Measurements from ENCODE around the gene KCTD17.

Gene KCTD17, protein sequence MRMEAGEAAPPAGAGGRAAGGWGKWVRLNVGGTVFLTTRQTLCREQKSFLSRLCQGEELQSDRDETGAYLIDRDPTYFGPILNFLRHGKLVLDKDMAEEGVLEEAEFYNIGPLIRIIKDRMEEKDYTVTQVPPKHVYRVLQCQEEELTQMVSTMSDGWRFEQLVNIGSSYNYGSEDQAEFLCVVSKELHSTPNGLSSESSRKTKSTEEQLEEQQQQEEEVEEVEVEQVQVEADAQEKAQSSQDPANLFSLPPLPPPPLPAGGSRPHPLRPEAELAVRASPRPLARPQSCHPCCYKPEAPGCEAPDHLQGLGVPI

DNA sequence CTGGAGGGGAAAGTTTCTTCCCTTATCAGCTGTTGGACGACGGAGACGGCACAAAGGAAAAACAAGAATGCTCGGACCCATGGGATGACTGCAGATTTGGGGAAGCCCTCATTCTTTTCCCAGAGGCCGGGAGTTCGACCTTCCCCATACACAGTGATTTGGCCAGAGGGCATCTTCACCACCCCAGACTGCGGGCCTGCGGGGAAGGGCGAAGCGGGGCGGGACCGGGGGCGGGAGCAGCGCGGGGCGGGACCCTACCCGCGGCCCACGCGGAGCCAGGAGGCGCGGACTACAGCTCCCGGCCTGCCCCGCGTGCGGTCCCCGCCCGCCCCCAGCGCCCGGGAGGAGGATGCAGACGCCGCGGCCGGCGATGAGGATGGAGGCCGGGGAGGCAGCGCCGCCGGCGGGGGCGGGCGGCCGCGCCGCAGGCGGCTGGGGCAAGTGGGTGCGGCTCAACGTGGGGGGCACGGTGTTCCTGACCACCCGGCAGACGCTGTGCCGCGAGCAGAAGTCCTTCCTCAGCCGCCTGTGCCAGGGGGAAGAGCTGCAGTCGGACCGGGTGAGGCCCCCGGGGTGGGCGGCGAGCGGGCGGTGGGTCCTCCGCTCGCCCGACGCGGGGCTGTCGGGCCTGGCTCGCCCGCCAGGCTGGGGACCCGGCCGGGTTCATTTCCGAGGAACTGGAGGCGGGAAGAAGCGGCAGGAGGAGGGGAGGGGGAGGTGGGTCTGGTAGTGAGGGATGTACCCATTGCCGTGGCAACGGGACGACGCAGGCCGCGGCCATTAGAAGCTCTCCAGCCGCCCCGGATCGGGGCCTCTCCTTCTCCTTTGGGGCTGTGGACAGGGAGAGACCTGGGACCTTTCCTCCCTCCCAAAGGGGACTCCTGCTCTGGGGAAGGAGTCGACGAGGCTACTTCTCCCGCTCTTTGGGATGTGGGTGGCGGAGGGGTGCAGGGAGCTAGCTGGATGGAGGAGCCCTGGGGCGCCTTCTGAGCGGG, at the start of gene KCTD17:
KCTD17 (plus strand) TSS at position 352 of the 995 bp plus-strand sequence; CDS start at position 371, 19 bp downstream.
- DNase-seq, result peak; percentile 60

DNA sequence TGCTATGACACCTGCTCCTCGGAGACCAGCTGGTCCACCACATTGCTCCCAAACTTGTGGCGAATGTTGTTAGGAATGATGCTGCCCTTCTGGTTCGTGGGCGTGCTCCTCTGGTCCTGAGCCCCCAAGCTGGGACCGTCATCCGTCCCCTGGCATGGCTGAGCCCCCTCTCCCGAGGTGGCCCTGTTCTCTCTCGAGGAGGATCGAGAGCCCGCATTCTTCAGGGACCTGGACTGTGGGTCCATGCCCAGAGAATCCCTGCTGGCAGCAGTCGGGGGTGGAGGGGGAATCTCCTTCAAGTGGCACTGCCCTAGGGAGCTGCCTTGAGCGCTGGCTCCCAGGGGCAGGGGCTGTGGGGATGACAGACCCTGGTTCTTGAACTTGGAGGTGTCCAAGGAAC, 49.7 kb upstream of the KCTD17 start:
- no peak for DNase-seq

DNA sequence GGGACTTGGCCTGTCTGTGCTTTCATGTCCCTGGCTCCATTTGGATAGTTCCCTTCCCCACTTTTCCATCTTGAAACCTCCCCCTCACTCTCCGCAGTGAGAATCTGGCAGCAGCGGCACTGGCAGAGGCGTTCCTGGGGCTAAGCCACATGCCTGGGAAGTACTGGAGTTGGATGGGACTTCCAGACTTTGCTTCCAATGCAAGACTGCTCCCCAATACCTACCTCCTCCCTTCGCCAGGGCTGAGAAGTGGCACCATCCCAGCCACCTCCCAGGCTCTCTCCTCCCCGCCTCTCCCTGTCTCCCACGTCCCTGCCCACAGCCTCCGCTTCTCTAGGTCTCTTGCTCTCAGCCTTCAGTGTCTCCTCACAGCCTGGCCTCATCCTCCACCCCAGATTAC, 48.9 kb upstream of the KCTD17 start:
- no peak for DNase-seq

DNA sequence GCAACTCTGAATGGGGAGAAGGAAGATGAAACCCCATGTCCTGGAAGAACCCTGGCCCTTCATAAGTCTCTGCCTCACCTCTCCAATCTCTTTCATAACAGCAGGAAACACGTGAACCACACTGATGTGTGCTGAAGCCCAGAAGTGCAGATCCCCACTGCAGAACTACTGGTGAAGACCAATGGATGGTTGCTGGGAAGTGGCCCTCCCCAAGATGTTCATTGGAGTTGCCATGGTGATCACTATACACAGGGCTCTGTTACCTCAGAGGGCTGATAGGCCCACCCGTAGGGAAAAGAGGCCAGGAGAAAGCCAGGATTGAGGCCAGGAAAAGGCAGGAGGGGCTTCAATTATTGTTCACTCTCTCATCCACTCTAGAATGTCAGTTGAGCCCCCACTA, 43.9 kb upstream of the KCTD17 start:
- DNase-seq, result no peak

DNA sequence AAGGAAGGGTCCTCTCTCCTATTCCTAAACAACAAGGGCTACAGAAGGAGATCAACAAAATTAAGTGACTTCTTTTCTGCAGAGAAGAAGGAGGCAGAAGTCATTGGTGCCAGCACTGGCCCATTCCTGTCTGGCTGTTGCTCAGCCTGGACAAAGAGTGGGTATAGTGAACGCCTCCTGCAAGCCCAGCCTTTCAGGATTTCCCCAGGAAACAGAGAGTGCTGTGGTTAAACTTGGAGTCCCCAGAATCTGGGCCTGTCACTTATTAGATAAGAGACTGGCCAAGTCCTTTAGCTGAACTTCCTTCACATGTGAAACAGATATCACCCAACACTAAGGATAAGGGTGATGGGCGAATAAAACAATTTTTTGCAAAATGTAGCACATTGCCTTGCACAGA, 43.2 kb upstream of the KCTD17 start:
- DNase-seq, result no peak

DNA sequence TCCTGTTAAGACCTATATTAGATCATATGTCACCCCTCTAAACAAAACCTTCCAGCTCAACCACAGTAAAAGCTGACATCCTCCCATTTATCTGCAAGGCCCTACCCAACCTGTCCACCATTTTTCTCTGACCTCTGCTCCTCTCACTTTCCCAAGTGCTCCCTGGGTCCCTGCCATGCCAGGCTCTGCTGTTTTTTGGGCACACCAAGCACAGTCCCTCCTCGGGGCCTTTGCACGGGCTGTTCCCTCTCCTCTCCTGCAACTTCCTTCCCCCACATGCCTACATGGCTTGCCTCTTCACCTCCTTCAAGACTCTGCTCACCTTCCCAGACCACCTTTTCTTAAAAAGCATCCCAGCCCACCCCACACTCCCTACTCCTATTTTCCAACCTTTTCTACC, 42.1 kb upstream of the KCTD17 start:
- DNase-seq, result no peak

DNA sequence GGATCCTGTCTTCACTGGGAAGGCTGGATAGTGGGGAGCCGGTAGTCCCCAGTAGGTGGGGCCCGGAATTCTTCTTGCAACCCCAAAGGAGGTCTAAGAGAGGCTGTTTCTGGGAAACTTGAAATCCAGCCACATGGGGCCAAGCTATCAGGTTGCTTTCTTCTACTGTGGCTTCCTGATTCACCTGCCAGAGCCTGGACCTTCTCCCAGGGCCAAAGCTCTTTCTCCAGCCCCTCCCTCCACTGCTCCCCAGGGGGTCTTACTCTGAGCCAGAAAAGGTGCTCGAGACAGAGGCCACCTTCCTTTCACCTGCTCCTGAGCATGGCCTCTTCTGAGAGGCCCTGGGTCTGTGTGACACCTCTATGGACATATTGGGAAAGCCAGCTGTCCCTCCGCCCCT, 41.4 kb upstream of the KCTD17 start:
- no peak for DNase-seq

DNA sequence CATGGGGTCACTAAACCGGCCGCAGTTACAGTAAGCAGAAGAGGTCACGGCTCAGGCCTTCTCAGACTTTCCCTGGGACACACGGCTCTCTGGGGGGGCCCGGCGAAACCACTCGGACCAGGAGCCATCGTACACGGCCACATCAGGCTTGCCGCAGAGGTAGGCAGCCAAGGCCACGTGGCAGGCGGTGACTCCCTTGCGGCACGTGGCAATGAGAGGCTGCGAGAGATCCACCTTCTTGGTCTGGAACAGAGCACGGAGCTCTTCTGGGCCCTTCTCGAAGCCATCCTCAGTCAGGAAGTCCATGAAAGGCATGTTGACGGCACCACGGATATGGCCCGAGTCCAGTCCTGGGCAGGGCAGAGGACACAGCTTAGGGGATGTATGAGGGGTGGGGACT, 40.6 kb upstream of the KCTD17 start:
- DNase-seq, result no peak

DNA sequence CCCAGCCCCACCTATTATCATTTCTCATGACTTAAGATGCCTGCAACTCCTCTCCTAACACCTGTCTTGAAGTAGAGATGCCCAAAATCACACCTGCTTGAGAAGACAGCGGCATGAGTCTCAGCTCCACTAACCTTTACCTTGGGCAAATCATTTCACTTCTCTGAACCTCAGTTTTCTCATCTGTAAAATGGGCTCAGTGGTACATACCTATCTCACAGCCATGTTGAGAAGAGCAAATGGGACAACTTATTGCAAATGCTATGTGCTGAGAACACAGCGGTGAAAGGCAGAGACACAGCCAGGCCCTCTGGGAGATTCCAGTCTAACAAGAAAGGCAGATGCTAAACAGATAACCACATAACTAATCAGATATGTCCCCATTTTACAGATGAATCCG, 40.1 kb upstream of the KCTD17 start:
- no peak for DNase-seq

DNA sequence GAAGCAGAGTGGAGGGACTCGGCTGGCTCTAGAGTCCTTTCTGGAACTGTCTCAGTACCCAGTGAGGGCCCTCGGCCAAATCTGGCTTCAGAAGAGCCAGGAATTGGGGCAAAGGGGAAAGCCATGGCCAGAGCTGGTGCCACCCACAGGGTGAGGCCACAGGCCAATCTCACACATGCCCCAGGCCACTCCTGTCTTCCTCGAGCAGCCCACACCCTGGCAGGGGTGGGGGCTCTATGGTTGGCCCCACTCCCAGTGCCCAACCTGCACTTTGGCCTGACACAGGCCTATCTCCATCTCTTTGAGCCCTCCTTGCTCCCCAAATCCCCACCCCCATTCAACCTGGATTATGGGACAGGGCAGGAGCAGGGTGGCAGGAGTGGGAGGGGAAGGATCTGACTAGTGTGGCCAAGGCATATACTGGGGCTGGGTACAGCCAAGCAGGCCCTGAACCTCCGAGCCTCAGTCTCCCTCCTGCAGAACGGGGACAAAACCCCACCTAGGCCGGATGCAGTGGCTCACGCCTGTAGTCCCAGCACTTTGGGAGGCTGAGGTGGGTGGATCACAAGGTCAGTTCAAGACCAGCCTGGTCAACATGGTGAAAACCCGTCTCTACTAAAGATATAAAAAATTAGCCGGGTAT, 39.2 kb upstream of the KCTD17 start:
- DNase-seq, result no peak

DNA sequence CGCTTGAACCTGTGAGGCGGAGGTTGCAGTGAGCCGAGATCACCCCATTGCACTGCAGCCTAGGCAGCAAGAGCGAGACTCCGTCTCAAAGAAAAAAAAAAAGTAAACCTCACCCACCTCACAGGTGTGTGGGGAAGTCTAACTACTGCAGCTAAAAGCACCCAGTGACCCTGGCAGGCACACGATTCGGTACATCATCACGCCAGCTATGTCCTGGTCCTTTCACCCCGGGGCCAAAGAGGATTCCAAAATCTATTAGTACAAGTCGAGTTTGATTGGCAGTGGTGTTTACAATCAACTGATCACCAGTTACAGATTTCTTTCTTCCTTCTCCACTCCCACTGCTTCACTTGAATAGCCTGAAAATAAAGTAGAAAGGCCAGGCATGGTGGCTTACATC, 38.6 kb upstream of the KCTD17 start:
- DNase-seq, result no peak

DNA sequence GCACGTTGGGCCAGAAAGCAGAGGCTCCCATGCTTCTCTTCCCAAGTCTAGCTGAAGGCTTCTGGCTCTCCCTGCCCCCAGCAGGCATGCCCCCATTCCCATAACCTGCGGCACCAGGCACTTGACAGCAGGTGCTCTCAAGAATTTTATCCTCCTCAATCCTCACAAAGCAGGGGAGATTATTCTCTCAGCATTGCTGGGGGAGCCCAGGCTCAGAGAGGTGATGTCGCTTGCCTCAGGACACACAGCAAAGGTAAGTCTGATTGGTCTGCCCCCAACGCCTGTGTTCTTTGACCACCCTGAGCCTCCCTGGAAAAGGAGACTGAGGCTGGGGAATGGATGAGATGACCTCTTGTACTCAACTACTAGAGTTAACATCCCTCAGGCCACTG, 37.1 kb upstream of the KCTD17 start:
- DNase-seq, result no peak

DNA sequence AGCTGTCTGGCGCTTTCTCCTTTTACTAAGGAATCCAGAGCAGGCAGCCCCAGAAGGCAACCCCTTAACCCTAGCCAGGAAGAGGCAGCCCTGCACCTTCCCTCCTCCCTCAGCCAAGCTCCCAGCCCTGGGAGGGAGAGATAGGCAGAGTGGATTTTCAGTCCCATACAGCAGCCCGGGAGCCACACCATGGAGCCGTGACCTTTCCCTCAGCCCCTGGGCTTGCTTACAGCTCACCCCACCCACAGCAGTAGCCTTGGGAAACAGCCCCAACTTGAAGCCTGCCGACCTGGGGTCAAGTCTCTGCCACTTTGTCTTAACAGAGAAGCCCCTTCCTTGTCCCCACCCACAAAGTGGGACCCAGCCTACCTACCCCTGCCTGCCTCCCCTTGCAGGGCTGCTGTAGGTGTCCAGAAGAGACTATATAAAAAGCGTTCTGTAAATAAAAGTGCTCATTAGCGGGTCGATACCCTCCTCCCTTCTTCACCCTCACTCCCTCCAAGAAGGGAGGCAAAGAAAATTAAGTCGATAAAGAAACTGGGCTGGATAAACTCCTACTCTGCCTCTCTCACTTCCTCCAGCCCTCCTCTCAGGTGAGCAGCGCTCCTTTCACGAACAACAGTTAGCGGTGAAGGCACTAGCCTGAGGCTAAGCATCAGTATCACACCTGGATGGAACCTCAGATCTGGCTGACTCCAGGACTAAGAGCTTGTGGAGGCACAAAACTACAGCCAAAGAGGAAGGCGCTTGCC, 36.5 kb upstream of the KCTD17 start:
- DNase-seq, result no peak

DNA sequence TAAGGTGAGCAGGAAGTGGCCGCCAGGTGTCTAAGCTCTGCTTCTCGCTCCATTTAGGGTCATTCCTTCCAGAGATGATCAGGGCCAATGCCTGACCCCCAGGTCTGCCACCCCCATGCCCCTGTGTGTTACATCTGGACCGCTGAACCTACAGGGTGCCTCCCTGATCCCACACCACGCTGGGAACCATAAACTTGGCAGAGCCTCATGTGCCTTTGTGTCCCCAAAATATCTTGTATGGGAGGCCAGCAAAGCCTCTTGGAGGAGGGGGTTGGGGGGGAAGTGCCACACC, 36.0 kb upstream of the KCTD17 start:
- no peak for DNase-seq

DNA sequence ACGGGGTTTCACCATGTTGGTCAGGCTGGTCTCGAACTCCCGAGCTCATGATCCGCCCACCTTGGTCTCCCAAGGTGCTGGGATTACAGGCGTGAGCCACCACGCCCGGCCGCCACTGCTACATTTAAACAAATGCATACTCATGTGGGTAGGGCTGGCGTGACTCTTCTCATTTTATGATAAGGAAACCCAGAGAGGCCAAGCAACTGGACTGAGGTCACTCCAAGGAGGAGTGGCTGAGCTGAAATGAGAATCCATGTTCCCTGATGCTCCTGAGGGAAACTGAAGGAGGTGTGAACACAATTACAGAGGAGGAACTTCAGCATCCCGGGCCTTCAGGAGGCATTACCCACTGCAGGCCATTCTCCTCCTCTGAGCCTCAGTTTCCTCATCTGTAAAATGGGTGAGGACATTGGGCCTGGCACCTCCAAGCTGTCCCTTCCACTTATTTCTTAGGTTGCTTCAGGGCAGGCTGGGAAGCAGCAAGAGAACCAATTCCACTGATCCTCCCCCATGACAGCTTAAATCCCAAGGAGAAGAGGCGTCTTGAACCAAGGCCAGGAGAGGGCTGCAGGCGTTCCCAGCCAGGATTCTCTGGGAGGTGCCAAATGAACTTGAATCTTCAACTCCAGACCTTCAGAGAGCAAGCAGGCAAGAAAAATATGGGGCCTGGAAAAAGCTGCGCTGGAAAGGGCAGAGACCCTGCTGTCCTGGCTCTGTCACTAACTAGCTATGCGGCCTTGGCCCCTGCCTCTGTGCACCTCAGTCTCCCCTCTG, 35.2 kb upstream of the KCTD17 start:
- DNase-seq, result no peak

DNA sequence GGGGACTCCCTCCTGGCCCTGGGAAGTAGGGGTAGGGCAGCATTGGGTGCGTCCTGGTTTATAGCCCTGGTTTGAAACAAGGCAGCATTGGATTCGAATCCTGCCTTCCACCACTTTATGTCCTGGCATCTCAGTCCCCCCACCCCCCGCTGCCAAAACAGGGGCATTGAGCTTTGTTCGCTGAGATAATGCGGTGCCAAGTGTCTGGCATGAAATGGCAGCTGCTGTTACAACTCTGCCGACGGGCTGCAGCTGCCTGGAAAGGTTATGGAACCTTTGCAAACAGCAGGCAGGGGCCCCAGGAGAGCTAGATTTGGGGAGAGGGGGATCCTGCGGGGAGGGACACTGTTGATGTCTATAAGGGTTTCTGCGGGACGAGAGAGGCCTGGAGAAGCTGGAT, 34.2 kb upstream of the KCTD17 start:
- no peak for DNase-seq

DNA sequence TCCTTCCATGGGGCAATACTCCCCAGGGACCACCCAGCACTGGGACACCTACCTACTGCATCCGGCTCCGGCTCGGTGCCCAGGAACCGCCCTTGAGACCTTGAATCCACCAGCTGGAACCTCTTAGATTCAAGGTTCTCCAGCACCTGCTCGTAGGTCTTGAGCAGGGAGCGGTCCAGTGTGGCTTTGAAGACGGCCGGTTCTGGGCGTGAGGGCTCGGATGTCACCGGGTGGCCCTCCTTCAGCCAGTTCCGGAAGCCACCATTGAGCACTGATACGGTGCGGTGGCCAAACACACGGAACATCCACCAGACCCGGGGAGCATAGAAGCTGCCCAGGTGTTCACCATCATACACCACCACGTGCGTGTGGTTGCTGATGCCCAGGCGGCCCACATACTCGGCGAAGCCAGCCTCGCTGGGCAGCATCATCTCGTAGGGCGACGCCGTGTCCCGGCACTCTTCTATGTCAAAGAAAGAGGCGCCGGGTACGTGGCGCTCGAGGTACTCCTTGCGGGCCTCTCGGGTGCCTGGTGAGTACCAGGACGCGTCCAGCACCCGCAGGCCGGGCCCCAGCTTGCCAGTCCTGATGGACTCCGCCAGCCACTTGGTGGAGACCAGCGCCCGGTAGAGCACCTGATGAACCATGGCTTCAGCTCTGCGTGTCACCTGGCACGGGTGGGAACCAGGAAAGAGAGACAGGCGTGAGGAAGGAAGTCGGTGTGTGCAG, 33.3 kb upstream of the KCTD17 start:
- no peak for DNase-seq

DNA sequence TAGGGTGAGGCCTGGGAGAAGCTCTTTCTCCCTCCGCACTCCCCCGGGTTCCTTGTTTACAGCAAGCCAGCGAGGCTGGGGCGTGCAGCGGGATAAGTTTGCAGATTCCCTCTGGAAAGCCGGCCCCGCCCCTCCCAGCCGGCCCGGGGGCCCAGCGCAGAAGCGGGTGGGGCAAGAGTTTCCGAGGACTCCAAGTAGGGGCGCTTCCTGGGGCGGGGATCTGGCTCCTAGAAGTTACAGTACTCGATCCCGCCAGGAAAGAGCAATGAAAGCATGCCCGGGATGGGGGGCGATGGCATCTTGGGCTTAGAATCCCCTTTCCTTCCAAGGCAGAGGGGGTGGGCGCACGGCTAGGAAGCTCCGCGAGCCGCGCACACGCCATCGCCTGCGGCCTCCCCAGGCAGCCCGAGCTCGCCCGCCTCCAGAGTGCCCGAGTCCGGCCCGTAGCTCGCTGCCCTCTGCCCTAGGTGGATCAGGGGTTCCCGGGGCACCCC, 32.7 kb upstream of the KCTD17 start:
- DNase-seq, result no peak

DNA sequence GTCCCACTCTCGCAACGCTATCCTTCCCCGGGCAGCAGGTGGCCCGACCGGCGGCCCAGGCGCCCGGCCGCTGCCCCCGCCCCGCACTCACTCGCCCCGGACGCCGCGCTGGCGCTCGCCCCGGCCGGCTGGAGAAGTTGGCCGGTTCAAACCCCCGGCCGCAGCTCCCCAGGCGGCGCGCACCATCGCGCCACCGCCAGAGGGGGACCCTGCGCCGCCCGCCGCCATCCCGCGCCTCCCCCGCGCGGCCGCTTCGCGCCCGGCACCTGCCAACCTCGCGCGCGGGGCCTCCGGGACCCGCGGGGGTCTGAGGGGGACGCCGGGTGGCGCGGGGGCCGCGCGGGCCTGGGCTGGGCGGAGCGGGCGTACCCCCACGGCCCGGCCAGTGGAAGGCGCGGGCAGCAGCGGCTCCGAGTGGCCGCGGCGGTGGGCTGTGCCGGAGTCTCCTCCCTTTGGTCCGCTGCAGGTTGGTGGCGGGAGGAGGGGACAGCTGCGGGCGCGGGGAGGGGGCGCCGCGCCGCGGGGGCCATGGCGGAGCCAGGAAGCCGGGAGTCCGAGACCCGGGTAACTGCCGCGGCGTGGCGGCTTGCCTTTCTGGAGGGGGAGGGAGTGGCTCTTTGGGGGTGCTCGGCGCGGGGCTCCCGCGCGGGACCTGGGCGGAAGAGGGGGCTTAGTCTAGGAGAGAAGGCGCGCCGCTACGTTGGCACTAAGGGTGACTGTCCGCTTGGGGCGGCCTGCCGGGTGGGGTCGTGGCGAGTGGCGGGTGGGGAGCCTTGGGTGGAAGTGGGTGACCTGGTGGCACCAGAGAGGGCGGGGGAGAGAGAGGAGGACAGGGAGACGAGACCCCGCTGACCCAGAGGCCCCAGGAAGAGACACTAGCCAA, 32.0 kb upstream of the KCTD17 start, which contains the start of the genes MPST and TST:
MPST (plus strand) TSS at position 434 of the 883 bp plus-strand sequence; CDS start at position 529, 95 bp downstream.
TST (minus strand) TSS at position 139 of the 883 bp plus-strand sequence. CDS start 715 bp downstream, outside the sequence.
- DNase-seq, result peak; percentile 18

DNA sequence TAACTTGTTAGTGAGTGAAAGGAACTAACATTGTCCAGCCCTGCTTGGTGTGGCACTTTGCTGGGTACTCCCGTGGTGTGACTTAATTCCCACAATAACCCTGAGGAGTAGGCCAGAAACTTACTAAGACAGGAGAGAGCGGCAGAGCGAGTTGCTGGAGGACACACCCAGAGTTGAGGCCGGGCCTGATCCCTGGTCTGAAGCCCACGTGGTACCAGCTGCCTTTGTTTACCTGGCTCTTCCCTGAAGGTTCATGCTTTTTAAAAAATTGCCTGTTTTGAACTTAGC, 31.4 kb upstream of the KCTD17 start:
- no peak for DNase-seq

All from activated effector memory CD4-positive, alpha-beta T cell treated with Interleukin-2 at 50 U/mL for 16 hours (primary cell).